Cardiac muscle cell (in vitro differentiated cells and primary cell): ENCODE data around the gene CBX7. TPM values are rescaled to one million over a fixed set of nuclear protein-coding genes. Genes with fewer than 3 reads are reported as not detected.

Source experiments
- DNase-seq, 2 donors: peaks; one replicate each; pipeline versions ENCODE4 v3.0.0 to v3.0.0-alpha.2; 2010 to 2017; ENCODE audit warnings: low read depth in 1 of 2, low spot score in 1 of 2
- H3K27ac ChIP-seq: fragments of 200-600 bp; sonication (generic); 2 replicates; pipeline ENCODE4 v1.5.1; 2016
- H3K27me3 ChIP-seq: fragments of 200-600 bp; sonication (generic); 2 replicates; pipeline ENCODE4 v1.6.0; 2016; ENCODE audit warnings: control low read depth
- H3K36me3 ChIP-seq: fragments of 200-600 bp; sonication (generic); 2 replicates; pipeline ENCODE4 v1.5.1; 2016; ENCODE audit warnings: control low read depth
- H3K4me1 ChIP-seq: fragments of 200-600 bp; sonication (generic); 2 replicates; pipeline ENCODE4 v1.8.1; 2017; ENCODE audit warnings: low read depth, mild to moderate bottlenecking, mixed run types
- H3K4me3 ChIP-seq: fragments of 200-600 bp; sonication (generic); 2 replicates; pipeline ENCODE4 v1.5.1; 2016; ENCODE audit warnings: mild to moderate bottlenecking
- H3K9me3 ChIP-seq: fragments of 200-600 bp; sonication (generic); 2 replicates; pipeline ENCODE4 v1.5.1; 2017; ENCODE audit warnings: low read depth, mild to moderate bottlenecking, control low read depth
- polyA plus RNA-seq: library from polyadenylated mRNA; unstranded; fragments of >200 nt; fragmentation: Nextera tagmentation; extraction: Ambion mirVana; gene quantifications from 2 replicates; pipeline ENCODE4 v1.2.1, GENCODE V29; 2016
- total RNA-seq: library from RNA; depleted of rRNA; stranded (reverse); fragments of >200 nt; gene quantifications from 2 replicates; pipeline ENCODE4 v1.2.3, GENCODE V29; 2016
- TF ChIP-seq, protein P1 (sequence below): IDR thresholded peaks from 2 replicates; pipeline ENCODE4 v1.5.1; 2012; ENCODE audit warnings: low read depth, mild to moderate bottlenecking, low read length

Gene CBX7
- total and polyA plus RNA-seq, 2 experiments from 2014 or later = 10.2 to 31.3 TPM

DNA sequence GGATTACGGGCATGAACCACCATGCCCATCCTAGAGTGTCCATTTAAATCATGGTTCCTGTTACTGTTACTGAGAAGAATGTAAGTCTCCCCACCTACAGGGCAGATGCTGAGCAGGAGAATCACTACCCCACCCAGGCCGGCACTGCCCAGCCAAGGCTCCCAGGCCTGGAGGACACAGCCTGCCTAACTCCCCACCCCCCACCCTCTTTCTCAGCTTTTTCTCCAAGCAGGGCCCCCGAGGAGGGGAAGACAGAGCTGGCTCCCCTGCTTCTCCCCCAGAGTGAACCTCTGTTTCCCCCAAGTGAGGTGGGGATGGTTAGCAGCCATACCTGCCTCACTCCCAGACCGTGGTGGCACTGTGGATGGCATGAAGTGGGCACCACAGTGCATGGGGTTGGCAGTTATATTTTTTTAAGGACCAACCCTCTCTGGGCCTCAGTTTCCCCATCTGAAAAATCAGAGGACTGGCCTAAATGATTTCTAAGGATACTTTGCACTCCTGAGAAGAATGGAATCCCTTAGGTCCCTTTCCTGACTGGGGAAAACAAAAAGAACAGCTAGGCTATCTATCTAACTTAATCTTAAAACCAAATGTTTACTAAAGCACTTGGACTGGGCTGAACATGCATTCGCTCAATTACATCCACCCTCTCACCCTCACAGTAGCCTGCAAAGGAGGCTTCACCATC is 5.0 kb downstream of the CBX7 start:
- no peaks in the 10 kb centered on the region for H3K9me3 ChIP-seq
- no peak overlapping the region for H3K4me3 ChIP-seq
- H3K4me1 ChIP-seq = peaks cover 13% of the 10 kb centered on the region
- H3K27me3 ChIP-seq = no peaks in the 10 kb centered on the region
- H3K27ac ChIP-seq = no peak overlapping the region
- TF ChIP-seq, protein P1, sequence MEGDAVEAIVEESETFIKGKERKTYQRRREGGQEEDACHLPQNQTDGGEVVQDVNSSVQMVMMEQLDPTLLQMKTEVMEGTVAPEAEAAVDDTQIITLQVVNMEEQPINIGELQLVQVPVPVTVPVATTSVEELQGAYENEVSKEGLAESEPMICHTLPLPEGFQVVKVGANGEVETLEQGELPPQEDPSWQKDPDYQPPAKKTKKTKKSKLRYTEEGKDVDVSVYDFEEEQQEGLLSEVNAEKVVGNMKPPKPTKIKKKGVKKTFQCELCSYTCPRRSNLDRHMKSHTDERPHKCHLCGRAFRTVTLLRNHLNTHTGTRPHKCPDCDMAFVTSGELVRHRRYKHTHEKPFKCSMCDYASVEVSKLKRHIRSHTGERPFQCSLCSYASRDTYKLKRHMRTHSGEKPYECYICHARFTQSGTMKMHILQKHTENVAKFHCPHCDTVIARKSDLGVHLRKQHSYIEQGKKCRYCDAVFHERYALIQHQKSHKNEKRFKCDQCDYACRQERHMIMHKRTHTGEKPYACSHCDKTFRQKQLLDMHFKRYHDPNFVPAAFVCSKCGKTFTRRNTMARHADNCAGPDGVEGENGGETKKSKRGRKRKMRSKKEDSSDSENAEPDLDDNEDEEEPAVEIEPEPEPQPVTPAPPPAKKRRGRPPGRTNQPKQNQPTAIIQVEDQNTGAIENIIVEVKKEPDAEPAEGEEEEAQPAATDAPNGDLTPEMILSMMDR = no peak
- H3K36me3 ChIP-seq = no peaks in the 10 kb centered on the region
- no peak for DNase-seq

DNA sequence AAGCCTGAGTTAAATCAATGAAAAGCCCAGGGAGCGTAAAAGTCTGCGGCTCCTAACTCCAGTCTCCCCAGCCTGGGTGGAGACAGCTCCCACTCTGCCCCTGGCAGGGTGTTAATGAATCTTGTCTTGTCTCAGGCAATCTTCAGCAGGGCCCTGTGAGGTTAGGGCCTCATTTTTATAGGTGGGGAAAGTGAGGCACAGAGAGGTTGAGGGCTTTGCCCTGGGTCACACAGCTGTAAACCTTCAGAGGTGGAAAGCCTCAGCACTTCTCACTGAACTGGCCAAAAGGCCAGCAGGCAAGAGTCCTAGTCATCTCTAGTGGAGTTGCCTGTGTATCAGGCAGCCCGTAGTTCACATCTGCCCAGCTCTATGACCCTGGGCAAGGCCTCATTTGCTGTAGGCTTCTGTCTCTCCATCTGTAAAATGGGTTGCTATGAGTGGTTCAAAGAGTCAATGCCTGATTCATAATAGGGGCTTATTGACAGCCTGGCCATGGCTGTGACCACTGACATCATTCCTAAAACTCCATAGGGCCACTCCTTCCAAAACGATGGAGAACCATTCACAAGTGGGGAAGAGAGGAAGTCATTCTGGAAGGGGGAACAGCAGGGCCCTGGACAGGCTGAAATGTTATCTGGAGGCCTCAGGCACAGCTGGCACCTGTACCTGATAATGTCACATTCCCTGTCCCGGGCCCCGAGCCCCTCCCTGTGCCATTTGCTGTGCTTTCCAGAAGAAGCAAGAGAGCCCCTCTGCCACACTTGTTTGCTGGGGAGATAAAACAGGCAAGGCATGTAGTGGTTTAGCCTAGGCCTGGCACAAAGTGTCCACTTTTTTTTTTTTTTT is 6.0 kb downstream of the CBX7 start:
- peaks cover 17% of the 10 kb centered on the region for H3K4me1 ChIP-seq
- peak overlapping the region; percentile 76 for H3K27ac ChIP-seq
- no peaks in the 10 kb centered on the region for H3K27me3 ChIP-seq
- peak overlapping the region; percentile 97 for H3K4me3 ChIP-seq
- DNase-seq = no peak
- H3K9me3 ChIP-seq = no peaks in the 10 kb centered on the region
- TF ChIP-seq, protein P1 = no peak
- no peaks in the 10 kb centered on the region for H3K36me3 ChIP-seq

DNA sequence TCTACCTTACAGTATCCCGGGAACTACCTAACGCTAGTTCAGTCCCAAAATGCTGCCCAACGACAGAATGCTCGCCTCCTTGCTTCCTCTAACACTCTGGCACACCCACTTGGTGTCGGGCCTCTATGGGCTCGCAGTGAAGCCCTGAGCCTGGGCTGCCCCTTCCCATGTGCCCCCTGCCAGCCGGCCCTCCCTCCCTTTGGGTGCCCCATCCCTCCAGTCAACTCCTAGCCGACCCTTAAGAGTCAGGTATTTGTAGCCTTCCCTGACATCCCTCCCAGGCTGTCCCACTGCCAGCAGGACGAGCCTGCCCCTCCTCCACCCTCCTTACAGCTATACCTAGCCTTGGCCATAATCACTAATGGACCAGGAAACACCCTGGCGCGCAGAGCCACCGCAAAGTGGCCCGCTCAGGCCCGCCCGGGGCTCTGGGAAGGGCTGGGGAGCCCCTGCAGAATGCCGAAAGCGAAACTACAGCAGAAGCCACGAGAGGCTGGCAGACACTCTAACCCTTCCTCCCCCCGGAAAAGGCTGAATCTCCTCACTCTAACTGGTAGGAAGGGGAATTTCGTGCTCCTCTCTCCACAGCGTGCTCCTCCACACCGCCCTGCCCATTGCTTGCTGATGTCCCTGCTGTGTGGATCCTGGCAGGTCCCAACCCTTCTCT is 8.2 kb downstream of the CBX7 start:
- peaks cover 17% of the 10 kb centered on the region for H3K4me1 ChIP-seq
- TF ChIP-seq, protein P1 = no peak
- peak overlapping the region; percentile 97 for H3K4me3 ChIP-seq
- H3K27me3 ChIP-seq = no peaks in the 10 kb centered on the region
- no peaks in the 10 kb centered on the region for H3K36me3 ChIP-seq
- H3K27ac ChIP-seq = no peak overlapping the region
- H3K9me3 ChIP-seq = no peaks in the 10 kb centered on the region
- DNase-seq = peak in 1 of 2 donors; percentile 54

DNA sequence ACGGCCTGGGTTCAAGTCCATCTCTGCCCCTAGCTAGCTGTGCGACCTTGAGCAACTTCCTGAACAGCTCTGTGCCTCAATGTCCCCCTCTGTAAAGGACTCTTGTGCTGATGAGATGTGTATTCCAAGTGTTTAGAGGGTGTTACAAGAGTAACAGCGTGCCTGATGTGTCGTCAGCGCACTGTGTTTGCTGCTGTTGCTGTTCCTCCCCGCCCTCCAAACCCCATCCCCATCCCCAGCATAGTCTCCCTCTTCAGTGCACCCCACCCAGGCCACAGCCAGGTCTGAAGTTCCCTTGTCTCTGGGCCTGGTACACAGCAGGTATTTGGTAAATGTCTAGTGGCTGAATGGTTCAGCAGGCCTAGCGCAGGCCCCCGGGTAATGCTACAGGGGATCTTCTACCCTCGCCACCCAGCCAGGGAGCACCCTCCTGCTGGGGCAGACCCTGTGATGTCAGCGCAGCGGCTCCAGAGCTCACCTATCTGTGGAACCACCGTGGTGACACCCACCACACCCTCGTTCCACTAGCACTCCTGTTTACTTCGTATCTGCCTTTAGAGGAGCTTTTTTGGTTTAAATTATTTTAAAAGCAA is 10.3 kb downstream of the CBX7 start:
- H3K27ac ChIP-seq = no peak overlapping the region
- TF ChIP-seq, protein P1 = no peak

DNA sequence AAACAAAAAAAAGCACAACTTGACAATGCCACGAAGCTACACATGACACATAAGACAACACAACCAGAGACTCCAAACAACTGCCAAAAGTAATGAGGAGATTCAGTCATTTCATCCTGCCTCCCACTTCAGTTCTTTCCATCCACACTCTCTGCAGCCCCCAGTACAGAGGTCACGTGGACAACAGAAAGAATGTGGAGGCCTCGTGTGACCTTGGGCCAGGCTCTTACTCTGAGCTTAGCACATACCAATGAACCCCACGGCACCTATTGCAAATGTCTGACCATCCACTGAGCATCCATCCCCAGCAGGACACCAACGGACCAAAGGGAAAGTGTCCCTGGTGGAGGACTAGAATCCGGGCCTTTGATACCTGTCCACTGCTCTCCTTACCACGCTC is 12.5 kb downstream of the CBX7 start:
- H3K9me3 ChIP-seq = no peaks in the 10 kb centered on the region
- no peaks in the 10 kb centered on the region for H3K36me3 ChIP-seq
- peak in 1 of 2 donors; percentile 40 for DNase-seq
- TF ChIP-seq, protein P1 = no peak
- peaks cover 11% of the 10 kb centered on the region for H3K4me1 ChIP-seq
- no peaks in the 10 kb centered on the region for H3K27me3 ChIP-seq
- H3K27ac ChIP-seq = no peak overlapping the region
- H3K4me3 ChIP-seq = no peak overlapping the region

More for the DNA sequence above, 10.3 kb downstream of the CBX7 start:
- Histone ChIP-seq H3K27me3 (no peaks in the 10 kb centered on the region), H3K4me3 (no peak overlapping the region), H3K36me3 (no peaks in the 10 kb centered on the region), H3K9me3 (no peaks in the 10 kb centered on the region), H3K4me1 (peaks cover 17% of the 10 kb centered on the region)
- no peak for DNase-seq
